Upper lobe of left lung (tissue), 4 donors: ENCODE measurements around the gene TMEM132D.

ENCODE experiments used
- POLR2A ChIP-seq, 4 donors: fragments of 450-650 bp; IDR thresholded peaks; one replicate each; pipeline ENCODE4 v1.5.1; 2016 to 2017; ENCODE audit warnings: antibody characterized with exemption in 4 of 4, mild to moderate bottlenecking in 2 of 4
- POLR2AphosphoS5 ChIP-seq, 2 donors: sonication (generic); formaldehyde crosslinking; IDR thresholded peaks; one replicate each; pipeline ENCODE4 v1.5.1; 2017; ENCODE audit warnings: antibody characterized with exemption in 2 of 2
- TF ChIP-seq, protein P1 (sequence below), 6 experiments: fragments of 450-650 bp in 4 of 6; fragments of 200-600 bp in 2 of 6; sonication (generic) in 2 of 6; IDR thresholded peaks; one replicate each; pipeline ENCODE4 v1.5.1; 2016 to 2019; ENCODE audit warnings: antibody characterized with exemption in 6 of 6

DNA sequence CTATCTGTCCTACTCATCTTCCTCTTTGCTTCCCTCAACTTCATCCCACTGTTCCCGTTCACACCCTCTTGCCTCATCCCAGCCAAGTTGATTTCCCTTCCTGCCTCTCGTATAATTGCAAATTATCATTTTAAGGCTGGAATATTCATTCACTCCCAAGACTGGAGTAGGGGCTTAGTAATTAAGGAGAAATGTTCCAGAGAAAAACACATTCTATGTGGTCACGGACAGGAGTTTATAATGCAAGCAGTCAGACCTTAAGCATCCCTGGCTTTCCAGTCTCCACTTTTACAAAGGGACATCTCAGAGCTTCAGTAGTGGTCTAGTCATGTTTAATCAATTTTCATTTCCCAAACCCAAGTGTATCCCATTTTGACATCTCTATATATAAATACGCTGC lies 54.9 kb downstream of the TMEM132D start:
- TF ChIP-seq POLR2AphosphoS5 (IDR thresholded peaks at IDR 0.05) (no peak), POLR2A (IDR thresholded peaks at IDR 0.05) (no peak)
- TF ChIP-seq, protein P1, sequence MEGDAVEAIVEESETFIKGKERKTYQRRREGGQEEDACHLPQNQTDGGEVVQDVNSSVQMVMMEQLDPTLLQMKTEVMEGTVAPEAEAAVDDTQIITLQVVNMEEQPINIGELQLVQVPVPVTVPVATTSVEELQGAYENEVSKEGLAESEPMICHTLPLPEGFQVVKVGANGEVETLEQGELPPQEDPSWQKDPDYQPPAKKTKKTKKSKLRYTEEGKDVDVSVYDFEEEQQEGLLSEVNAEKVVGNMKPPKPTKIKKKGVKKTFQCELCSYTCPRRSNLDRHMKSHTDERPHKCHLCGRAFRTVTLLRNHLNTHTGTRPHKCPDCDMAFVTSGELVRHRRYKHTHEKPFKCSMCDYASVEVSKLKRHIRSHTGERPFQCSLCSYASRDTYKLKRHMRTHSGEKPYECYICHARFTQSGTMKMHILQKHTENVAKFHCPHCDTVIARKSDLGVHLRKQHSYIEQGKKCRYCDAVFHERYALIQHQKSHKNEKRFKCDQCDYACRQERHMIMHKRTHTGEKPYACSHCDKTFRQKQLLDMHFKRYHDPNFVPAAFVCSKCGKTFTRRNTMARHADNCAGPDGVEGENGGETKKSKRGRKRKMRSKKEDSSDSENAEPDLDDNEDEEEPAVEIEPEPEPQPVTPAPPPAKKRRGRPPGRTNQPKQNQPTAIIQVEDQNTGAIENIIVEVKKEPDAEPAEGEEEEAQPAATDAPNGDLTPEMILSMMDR (IDR thresholded peaks at IDR 0.05): no peak
